H9 (cell line): ENCODE measurements around the gene DTWD2. TPM values are rescaled to one million over a fixed set of nuclear protein-coding genes. Genes with fewer than 3 reads are reported as not detected.
A peak's percentile ranks its signal among the peaks of the same experiment; 100 is the strongest.

ENCODE experiments used
- DNase-seq: peaks from one replicate; pipeline ENCODE4 v3.0.0-alpha.2; 2017
- H2AFZ ChIP-seq: one replicate; pipeline ENCODE4 v1.6.1; 2013; ENCODE audit warnings: mild to moderate bottlenecking, low read length, control low read depth, moderate library complexity
- H2AK5ac ChIP-seq: 2 replicates; pipeline ENCODE4 v1.6.1; 2013; ENCODE audit warnings: low read length, control low read depth, mixed read lengths; ENCODE audit not compliant: insufficient read length
- H2BK120ac ChIP-seq: one replicate; pipeline ENCODE4 v1.6.1; 2013; ENCODE audit warnings: low read depth, mild to moderate bottlenecking, low read length, control low read depth, inconsistent platforms; ENCODE audit not compliant: poor library complexity, severe bottlenecking
- H2BK12ac ChIP-seq: 2 replicates; pipeline ENCODE4 v1.6.1; 2013; ENCODE audit warnings: low read length, control low read depth, mixed read lengths, low read depth; ENCODE audit not compliant: insufficient read length
- H2BK15ac ChIP-seq: 2 replicates; pipeline ENCODE4 v1.6.1; 2013; ENCODE audit warnings: low read depth, low read length, control low read depth
- H2BK20ac ChIP-seq: one replicate; pipeline ENCODE4 v1.6.1; 2013; ENCODE audit warnings: low read depth, mild to moderate bottlenecking, low read length, control low read depth, inconsistent platforms; ENCODE audit not compliant: poor library complexity, severe bottlenecking
- H2BK5ac ChIP-seq: 2 replicates; pipeline ENCODE4 v1.6.1; 2013; ENCODE audit warnings: low read length, control low read depth, mixed read lengths; ENCODE audit not compliant: insufficient read length
- H3K14ac ChIP-seq: 2 replicates; pipeline ENCODE4 v1.6.1; 2013; ENCODE audit warnings: low read length, control low read depth; ENCODE audit not compliant: insufficient read depth
- H3K18ac ChIP-seq: 2 replicates; pipeline ENCODE4 v1.6.1; 2013; ENCODE audit warnings: low read depth, mild to moderate bottlenecking, mixed read lengths, low read length, control low read depth; ENCODE audit not compliant: insufficient read length
- H3K23ac ChIP-seq: 2 replicates; pipeline ENCODE4 v1.6.1; 2013; ENCODE audit warnings: low read length, control low read depth, mixed read lengths, low read depth; ENCODE audit not compliant: insufficient read length
- H3K23me2 ChIP-seq: 2 replicates; pipeline ENCODE4 v1.6.1; 2013; ENCODE audit warnings: low read depth, mild to moderate bottlenecking, mixed read lengths, low read length, control low read depth; ENCODE audit not compliant: insufficient read length, poor library complexity, severe bottlenecking
- H3K27ac ChIP-seq: 2 replicates; pipeline ENCODE4 v1.5.1; 2013; ENCODE audit warnings: low read length, control low read depth, mixed read lengths, low read depth; ENCODE audit not compliant: insufficient read length
- H3K27me3 ChIP-seq: 2 replicates; pipeline ENCODE4 v1.6.1; 2013; ENCODE audit warnings: low read length, control low read depth, inconsistent platforms; ENCODE audit not compliant: insufficient read depth
- H3K4ac ChIP-seq: 2 replicates; pipeline ENCODE4 v1.6.1; 2013; ENCODE audit warnings: low read depth, mild to moderate bottlenecking, control low read depth, inconsistent platforms, low read length, moderate library complexity
- H3K4me1 ChIP-seq: 2 replicates; pipeline ENCODE4 v1.6.1; 2013; ENCODE audit warnings: low read length, control low read depth, inconsistent platforms; ENCODE audit not compliant: insufficient read depth
- H3K4me2 ChIP-seq: 2 replicates; pipeline ENCODE4 v1.6.1; 2013; ENCODE audit warnings: low read length, control low read depth, mixed read lengths; ENCODE audit not compliant: insufficient read length, insufficient read depth
- H3K56ac ChIP-seq: 2 replicates; pipeline ENCODE4 v1.6.1; 2013; ENCODE audit warnings: low read depth, mild to moderate bottlenecking, mixed read lengths, low read length, control low read depth; ENCODE audit not compliant: insufficient read length
- H3K79me1 ChIP-seq: 2 replicates; pipeline ENCODE4 v1.6.1; 2013; ENCODE audit warnings: low read depth, mild to moderate bottlenecking, moderate library complexity, low read length, control low read depth, inconsistent platforms; ENCODE audit not compliant: insufficient read depth, poor library complexity, severe bottlenecking
- H3K79me2 ChIP-seq: 2 replicates; pipeline ENCODE4 v1.6.1; 2013; ENCODE audit warnings: low read length, control low read depth, inconsistent platforms; ENCODE audit not compliant: insufficient read depth
- H3K9ac ChIP-seq: 2 replicates; pipeline ENCODE4 v1.6.1; 2013; ENCODE audit warnings: low read length, control low read depth, mixed read lengths; ENCODE audit not compliant: insufficient read length; ENCODE audit errors: extremely low read depth
- H3K9me3 ChIP-seq: one replicate; pipeline ENCODE4 v1.6.1; 2013; ENCODE audit warnings: low read depth, low read length, inconsistent platforms; ENCODE audit not compliant: control insufficient read depth
- H3T11ph ChIP-seq: one replicate; pipeline ENCODE4 v1.6.1; 2013; ENCODE audit warnings: mild to moderate bottlenecking, low read length, control low read depth, inconsistent platforms
- H4K20me1 ChIP-seq: one replicate; pipeline ENCODE4 v1.6.1; 2013; ENCODE audit not compliant: control insufficient read depth, insufficient read length, insufficient read depth
- H4K5ac ChIP-seq: 2 replicates; pipeline ENCODE4 v1.6.1; 2013; ENCODE audit warnings: low read depth, mild to moderate bottlenecking, mixed read lengths, low read length, control low read depth; ENCODE audit not compliant: insufficient read length
- H4K8ac ChIP-seq: replicated peaks from 2 replicates; pipeline ENCODE4 v1.6.1; 2013; ENCODE audit warnings: low read length, control low read depth, mixed read lengths, low read depth; ENCODE audit not compliant: insufficient read length
- H4K91ac ChIP-seq: 2 replicates; pipeline ENCODE4 v1.6.1; 2013; ENCODE audit warnings: low read depth, mild to moderate bottlenecking, moderate library complexity, mixed read lengths, low read length, control low read depth; ENCODE audit not compliant: insufficient read length
- H3K27ac Mint-ChIP-seq, 3 experiments: 2 replicates in 2 of 3; 3 replicates in 1 of 3; pipeline ENCODE4 v1.8.0; 2020 to 2021; ENCODE audit warnings: mixed read lengths in 3 of 3, mild to moderate bottlenecking in 1 of 3, moderate library complexity in 1 of 3
- H3K27me3 Mint-ChIP-seq: 2 replicates; pipeline ENCODE4 v1.8.0; 2021; ENCODE audit warnings: low read depth, mild to moderate bottlenecking, moderate library complexity, mixed read lengths
- H3K36me3 Mint-ChIP-seq, 3 experiments: 2 replicates in 2 of 3; 3 replicates in 1 of 3; pipeline ENCODE4 v1.8.0; 2020 to 2021; ENCODE audit warnings: low read depth in 3 of 3, mixed read lengths in 3 of 3; ENCODE audit not compliant: insufficient read depth in 1 of 3
- H3K4me1 Mint-ChIP-seq, 2 experiments: 2 replicates each; pipeline ENCODE4 v1.8.0; 2020; ENCODE audit warnings: mixed read lengths in 2 of 2
- H3K4me3 Mint-ChIP-seq, 2 experiments: 2 replicates in 1 of 2; 3 replicates in 1 of 2; pipeline ENCODE4 v1.8.0; 2020 to 2021; ENCODE audit warnings: mild to moderate bottlenecking in 2 of 2, mixed read lengths in 2 of 2, moderate library complexity in 1 of 2
- H3K9me3 Mint-ChIP-seq, 2 experiments: 2 replicates in 1 of 2; 3 replicates in 1 of 2; pipeline ENCODE4 v1.8.0; 2020; ENCODE audit warnings: mild to moderate bottlenecking in 2 of 2, mixed read lengths in 2 of 2, moderate library complexity in 1 of 2
- CTCF ChIP-seq: fragments of 200-600 bp; sonication (generic); conservative IDR thresholded peaks from 3 replicates; pipeline ENCODE4 v1.8.0; 2021; ENCODE audit warnings: antibody characterized with exemption, mild to moderate bottlenecking
- total RNA-seq: library from RNA; stranded (reverse); gene quantifications from 2 replicates; pipeline ENCODE4 v1.2.1, GENCODE V29; 2021

The DTWD2 gene
- total RNA-seq, 1 experiment from 2014 or later, result 10.8 TPM

- no peaks in the 10 kb centered on the region for H3K27me3 ChIP-seq
- H3K9me3 Mint-ChIP-seq, result no peaks in the 10 kb centered on the region
- H3K36me3 Mint-ChIP-seq, result peaks cover 0 to 7% (median 0%) of the 10 kb centered on the region in 3 experiments; a peak in 3 of 7 replicates
Measured at GRCh38 chr5:118953652-118954005, 34.7 kb downstream of the DTWD2 start.

More at GRCh38 chr5:118953652-118954005, 34.7 kb downstream of the DTWD2 start:
- peak overlapping the region in 1 of 3 experiments; percentile 90; a peak in 1 of 7 replicates for H3K27ac Mint-ChIP-seq
- H3T11ph ChIP-seq, result no peak overlapping the region
- no peak overlapping the region for H3K56ac ChIP-seq
- H3K4me1 Mint-ChIP-seq, result peaks cover 19 to 29% of the 10 kb centered on the region in 2 experiments
- H2BK20ac ChIP-seq, result no peak overlapping the region
- peaks cover 3% of the 10 kb centered on the region; the same call in 1 of the 2 replicates for H3K4me1 ChIP-seq
- H3K23me2 ChIP-seq, result no peaks in the 10 kb centered on the region
- H3K4ac ChIP-seq, result no peak overlapping the region
- no peak overlapping the region for H3K4me2 ChIP-seq
- no peak overlapping the region for H2BK12ac ChIP-seq
- H4K91ac ChIP-seq, result no peak overlapping the region
- H3K9ac ChIP-seq, result no peak overlapping the region
- H3K4me3 Mint-ChIP-seq, result no peak overlapping the region
- no peaks in the 10 kb centered on the region for H3K79me1 ChIP-seq
- no peak overlapping the region for H2AK5ac ChIP-seq
- no peak overlapping the region for H2BK15ac ChIP-seq
- no peak for TF ChIP-seq CTCF
- H2BK5ac ChIP-seq, result no peak overlapping the region
- no peak overlapping the region for H3K23ac ChIP-seq
- H2BK120ac ChIP-seq, result no peak overlapping the region
- peak overlapping the region; percentile 54 for H3K18ac ChIP-seq
- no peak for DNase-seq
- no peak overlapping the region for H3K14ac ChIP-seq
- no peak overlapping the region for H4K5ac ChIP-seq
- H4K8ac ChIP-seq, result no peak overlapping the region
- no peak overlapping the region for H2AFZ ChIP-seq
- H3K27me3 Mint-ChIP-seq, result no peaks in the 10 kb centered on the region
- no peaks in the 10 kb centered on the region for H3K79me2 ChIP-seq
- H4K20me1 ChIP-seq, result no peaks in the 10 kb centered on the region
- H3K9me3 ChIP-seq, result no peaks in the 10 kb centered on the region
- H3K27ac ChIP-seq, result peak overlapping the region; percentile 89
